Right renal pelvis (tissue), 4 donors: ENCODE results near the gene SEC14L3. TPM values are rescaled to one million over a fixed set of nuclear protein-coding genes. Genes with fewer than 3 reads are reported as not detected.

Experiments used
- DNase-seq, 4 donors: peaks; one replicate each; pipeline ENCODE4 v3.0.0-alpha.2; 2013; ENCODE audit warnings: low read depth in 4 of 4, low spot score in 3 of 4, missing footprints in 1 of 4
- polyA plus RNA-seq, 4 donors: library from polyadenylated mRNA; unstranded; fragments of 120-200 nt; gene quantifications; one replicate each; pipeline ENCODE4 v1.2.1, GENCODE V29; 2013; ENCODE audit not compliant: insufficient read length in 4 of 4

SEC14L3 gene
- polyA plus RNA-seq, 4 donors, result 0.05 TPM; not detected in 3

- DNase-seq, result no peak
These were observed 47.1 kb downstream of the SEC14L3 start for GRCh38 chr22:30424534-30425326.

GRCh38 chr22:30423959-30424533 is 47.8 kb downstream of the SEC14L3 start:
- DNase-seq, result peak; percentile 97 to 100 (median 100)

- no peak for DNase-seq
These were observed 48.4 kb downstream of the SEC14L3 start for GRCh38 chr22:30423301-30423958.

- no peak for DNase-seq
These were observed 49.1 kb downstream of the SEC14L3 start for GRCh38 chr22:30422481-30423300.

GRCh38 chr22:30421695-30422480 is 49.9 kb downstream of the SEC14L3 start:
- DNase-seq, result no peak

- DNase-seq, result no peak
These were observed 51.3 kb downstream of the SEC14L3 start for GRCh38 chr22:30420347-30421125.

- no peak for DNase-seq
These were observed 55.0 kb downstream of the SEC14L3 start for GRCh38 chr22:30416837-30417236.

- no peak for DNase-seq
These were observed 55.4 kb downstream of the SEC14L3 start for GRCh38 chr22:30416403-30416802.

- no peak for DNase-seq
These were observed 57.2 kb downstream of the SEC14L3 start for GRCh38 chr22:30414525-30415047.

- DNase-seq, result no peak
These were observed 57.9 kb downstream of the SEC14L3 start for GRCh38 chr22:30413745-30414524.

- no peak for DNase-seq
These were observed 58.8 kb downstream of the SEC14L3 start for GRCh38 chr22:30413001-30413400.

- no peak for DNase-seq
These were observed 60.0 kb downstream of the SEC14L3 start for GRCh38 chr22:30411780-30412179.

Other genes with a start within 250 kb of the SEC14L3 start
- gene LIF, start 225.3 kb downstream of the SEC14L3 start, polyA plus RNA-seq, result 1 to 10 TPM; 1.8 to 2.0 (median 1.9) TPM
- under 1 TPM in 2 of 4 donors, not detected in 2; 0.18 to 0.22 TPM for gene OSM, start 205.2 kb downstream of the SEC14L3 start, polyA plus RNA-seq
- gene CASTOR1, start 182.5 kb downstream of the SEC14L3 start, polyA plus RNA-seq, result 10 to 100 TPM in 2 of 4 donors, 1 to 10 TPM in 2; 9.6 to 13.7 (median 10.5) TPM
- 10 to 100 TPM; 11.7 to 17.6 (median 14.4) TPM for gene TBC1D10A, start 145.1 kb downstream of the SEC14L3 start, polyA plus RNA-seq
- 100 to 1,000 TPM; 141 to 175 (median 162) TPM for gene SF3A1, start 115.1 kb downstream of the SEC14L3 start, polyA plus RNA-seq
- 1 to 10 TPM; 4.9 to 7.6 (median 5.3) TPM for gene CCDC157, start 115.0 kb downstream of the SEC14L3 start, polyA plus RNA-seq
- 10 to 100 TPM; 18.3 to 22.9 (median 21.8) TPM for gene RNF215, start 84.6 kb downstream of the SEC14L3 start, polyA plus RNA-seq
- 1 to 10 TPM; 4.0 to 7.3 (median 6.1) TPM for gene SEC14L2, start 75.0 kb downstream of the SEC14L3 start, polyA plus RNA-seq
- 10 to 100 TPM in 1 of 4 donors, 1 to 10 TPM in 3; 7.3 to 14.1 (median 7.8) TPM for gene MTFP1, start 46.2 kb downstream of the SEC14L3 start, polyA plus RNA-seq
- under 1 TPM; 0.33 to 0.71 (median 0.52) TPM for gene SEC14L4, start 33.7 kb upstream of the SEC14L3 start, polyA plus RNA-seq
- gene SEC14L6, start 74.7 kb upstream of the SEC14L3 start, polyA plus RNA-seq, result 1 to 10 TPM; 4.6 to 9.5 (median 7.8) TPM
- gene GAL3ST1, start 102.6 kb upstream of the SEC14L3 start, polyA plus RNA-seq, result 10 to 100 TPM; 25.3 to 42.8 (median 27.1) TPM
- gene PES1, start 119.9 kb upstream of the SEC14L3 start, polyA plus RNA-seq, result 10 to 100 TPM; 65.8 to 74.7 (median 72.1) TPM
- gene TCN2, start 135.2 kb upstream of the SEC14L3 start, polyA plus RNA-seq, result 10 to 100 TPM; 53.8 to 70.3 (median 56.0) TPM
- gene SLC35E4, start 163.8 kb upstream of the SEC14L3 start, polyA plus RNA-seq, result 1 to 10 TPM; 1.1 to 2.3 (median 1.8) TPM
- gene DUSP18, start 195.9 kb upstream of the SEC14L3 start, polyA plus RNA-seq, result 1 to 10 TPM; 5.7 to 7.7 (median 6.5) TPM
- gene OSBP2, start 222.9 kb upstream of the SEC14L3 start, polyA plus RNA-seq, result 1 to 10 TPM; 4.9 to 6.8 (median 6.2) TPM